Measurements from ENCODE around the gene TRMT2B. TPM values are rescaled to one million over a fixed set of nuclear protein-coding genes. Genes with fewer than 3 reads are reported as not detected.
"Not testable (repeated sequence)": the region's sequence is repeated elsewhere in the genome, so short reads cannot be mapped to it uniquely, and the experiment has no call there.

TRMT2B gene
- polyA plus RNA-seq, 1 experiment = 11.1 TPM

DNA sequence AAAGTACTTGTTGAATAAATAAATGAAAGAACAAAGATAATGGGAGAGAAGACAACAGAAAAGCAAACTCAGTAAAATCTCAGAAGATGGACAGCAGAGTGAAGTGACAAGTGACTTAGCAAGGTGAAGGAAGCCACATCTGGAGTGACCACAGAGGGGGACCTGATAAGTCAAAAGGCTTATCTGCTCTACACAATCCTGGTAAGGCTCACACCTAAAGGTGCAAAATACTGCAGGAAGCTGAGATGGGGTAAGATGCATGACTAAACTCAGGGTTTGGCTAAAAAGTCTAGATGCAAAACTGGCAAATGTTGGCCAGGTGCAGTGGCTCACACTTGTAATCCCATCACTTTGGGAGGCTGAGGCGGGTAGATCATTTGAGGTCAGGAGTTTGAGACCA lies 22.2 kb downstream of the TRMT2B start:
- TF ChIP-seq, protein P1, sequence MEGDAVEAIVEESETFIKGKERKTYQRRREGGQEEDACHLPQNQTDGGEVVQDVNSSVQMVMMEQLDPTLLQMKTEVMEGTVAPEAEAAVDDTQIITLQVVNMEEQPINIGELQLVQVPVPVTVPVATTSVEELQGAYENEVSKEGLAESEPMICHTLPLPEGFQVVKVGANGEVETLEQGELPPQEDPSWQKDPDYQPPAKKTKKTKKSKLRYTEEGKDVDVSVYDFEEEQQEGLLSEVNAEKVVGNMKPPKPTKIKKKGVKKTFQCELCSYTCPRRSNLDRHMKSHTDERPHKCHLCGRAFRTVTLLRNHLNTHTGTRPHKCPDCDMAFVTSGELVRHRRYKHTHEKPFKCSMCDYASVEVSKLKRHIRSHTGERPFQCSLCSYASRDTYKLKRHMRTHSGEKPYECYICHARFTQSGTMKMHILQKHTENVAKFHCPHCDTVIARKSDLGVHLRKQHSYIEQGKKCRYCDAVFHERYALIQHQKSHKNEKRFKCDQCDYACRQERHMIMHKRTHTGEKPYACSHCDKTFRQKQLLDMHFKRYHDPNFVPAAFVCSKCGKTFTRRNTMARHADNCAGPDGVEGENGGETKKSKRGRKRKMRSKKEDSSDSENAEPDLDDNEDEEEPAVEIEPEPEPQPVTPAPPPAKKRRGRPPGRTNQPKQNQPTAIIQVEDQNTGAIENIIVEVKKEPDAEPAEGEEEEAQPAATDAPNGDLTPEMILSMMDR (IDR thresholded peaks at IDR 0.05; ENCODE audit: insufficient read depth, low read depth, low read length) = no peak
- ChIA-PET CTCF (no interaction called here), POLR2A (no interaction called here)
- Histone ChIP-seq H3K4me3 (ENCODE audit: low read depth, low read length) (no peak overlapping the region), H3K27me3 (ENCODE audit: control insufficient read depth, insufficient read depth, low read length) (no peaks in the 10 kb centered on the region), H3K36me3 (ENCODE audit: control insufficient read depth, insufficient read depth, low read length) (no peaks in the 10 kb centered on the region)
- DNase-seq (ENCODE audit: low read depth) = no peak

DNA sequence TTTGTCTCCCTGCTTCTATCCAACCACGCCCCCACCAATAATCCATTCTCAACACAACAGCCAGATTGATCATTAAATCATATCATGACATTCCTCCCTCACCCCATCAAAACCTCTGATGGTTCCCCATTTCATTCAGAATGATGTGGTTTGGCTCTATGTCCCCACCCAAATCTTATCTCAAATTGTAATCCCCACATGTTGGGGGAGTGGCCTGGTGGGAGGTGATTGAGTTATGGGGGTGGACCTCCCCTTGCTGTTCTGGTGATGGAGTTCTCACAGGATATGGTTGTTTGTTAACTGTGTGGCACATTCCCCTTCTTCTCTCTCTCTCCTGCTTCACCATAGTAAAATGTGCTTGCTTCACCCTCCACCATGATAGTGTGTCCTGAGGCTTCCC lies 23.3 kb downstream of the TRMT2B start:
- H3K36me3 ChIP-seq (ENCODE audit: control insufficient read depth, insufficient read depth, low read length) = no peaks in the 10 kb centered on the region
- TF ChIP-seq, protein P1 (IDR thresholded peaks at IDR 0.05; ENCODE audit: insufficient read depth, low read depth, low read length) = no peak
- no peaks in the 10 kb centered on the region for H3K27me3 ChIP-seq (ENCODE audit: control insufficient read depth, insufficient read depth, low read length)
- CTCF ChIA-PET = no interaction called here
- POLR2A ChIA-PET = no interaction called here
- H3K4me3 ChIP-seq (ENCODE audit: low read depth, low read length) = no peak overlapping the region
- no peak for DNase-seq (ENCODE audit: low read depth)

DNA sequence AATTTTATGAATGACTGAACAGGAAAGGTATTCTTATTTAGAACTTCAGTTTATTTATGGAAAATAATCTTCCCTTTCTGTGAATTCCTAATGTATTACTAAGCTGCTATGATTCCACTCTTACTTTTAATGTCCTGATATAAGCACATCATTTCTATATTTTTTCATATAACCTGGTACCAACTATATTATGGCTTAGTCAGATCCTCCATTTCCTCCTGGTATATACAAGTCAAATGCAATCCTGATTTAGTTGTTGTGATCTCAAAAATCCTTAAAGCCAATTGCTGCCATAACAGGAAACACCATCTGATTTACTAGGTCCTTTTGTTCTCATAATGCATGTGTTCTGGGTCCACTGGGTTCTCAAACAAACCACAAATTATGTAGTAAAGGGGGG lies 26.8 kb downstream of the TRMT2B start:
- Histone ChIP-seq H3K36me3 (ENCODE audit: control insufficient read depth, insufficient read depth, low read length) (0 out of 2 replicates have a peak, but pooled peaks cover 1% of the 10 kb centered on the region), H3K4me3 (ENCODE audit: low read depth, low read length) (no peak overlapping the region)

DNA sequence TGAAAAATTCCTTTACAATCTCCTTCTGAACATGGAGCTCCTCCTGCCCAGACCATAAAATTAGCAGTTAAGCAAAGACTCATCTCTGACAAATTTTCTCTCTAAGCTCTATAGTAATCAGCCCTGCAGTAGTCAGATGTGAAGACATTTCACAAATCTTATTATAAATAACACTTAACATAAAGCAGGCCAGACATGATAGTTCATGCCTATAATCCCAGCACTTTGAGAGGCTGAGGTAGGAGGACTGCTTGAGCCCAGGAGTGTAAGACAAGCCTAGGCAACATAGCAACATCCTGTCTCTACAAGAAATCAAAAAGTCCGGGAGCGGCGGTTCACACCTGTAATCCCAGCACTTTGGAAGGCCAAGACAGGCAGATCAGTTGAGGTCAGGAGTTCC lies 29.9 kb downstream of the TRMT2B start:
- no peak overlapping the region for H3K4me3 ChIP-seq (ENCODE audit: low read depth, low read length)
- POLR2A ChIA-PET = no interaction called here
- H3K36me3 ChIP-seq (ENCODE audit: control insufficient read depth, insufficient read depth, low read length) = peaks cover 3% of the 10 kb centered on the region; the same call in 1 of the 2 replicates
- no peak for DNase-seq (ENCODE audit: low read depth)
- CTCF ChIA-PET = interaction anchor here (0.9 kb wide), 1 partner anchor 19 kb away, joined by 3 read pairs; no protein-coding TSS in a partner anchor
- no peaks in the 10 kb centered on the region for H3K27me3 ChIP-seq (ENCODE audit: control insufficient read depth, insufficient read depth, low read length)
- TF ChIP-seq, protein P1 (IDR thresholded peaks at IDR 0.05; ENCODE audit: insufficient read depth, low read depth, low read length) = no peak

More for the DNA sequence above, 26.8 kb downstream of the TRMT2B start:
- H3K27me3 ChIP-seq (ENCODE audit: control insufficient read depth, insufficient read depth, low read length) = no peaks in the 10 kb centered on the region
- TF ChIP-seq, protein P1 (IDR thresholded peaks at IDR 0.05; ENCODE audit: insufficient read depth, low read depth, low read length) = no peak
- no peak for DNase-seq (ENCODE audit: low read depth)
- ChIA-PET POLR2A (no interaction called here), CTCF (no interaction called here)

- H3K4me3 ChIP-seq (ENCODE audit: low read depth, low read length); CTCF ChIA-PET; H3K36me3 ChIP-seq (ENCODE audit: control insufficient read depth, insufficient read depth, low read length); POLR2A ChIA-PET; H3K27me3 ChIP-seq (ENCODE audit: control insufficient read depth, insufficient read depth, low read length); DNase-seq (ENCODE audit: low read depth): not testable (repeated sequence)
These were observed 39.9 kb downstream of the TRMT2B start for GRCh38 chrX:101012031-101012430.

DNA sequence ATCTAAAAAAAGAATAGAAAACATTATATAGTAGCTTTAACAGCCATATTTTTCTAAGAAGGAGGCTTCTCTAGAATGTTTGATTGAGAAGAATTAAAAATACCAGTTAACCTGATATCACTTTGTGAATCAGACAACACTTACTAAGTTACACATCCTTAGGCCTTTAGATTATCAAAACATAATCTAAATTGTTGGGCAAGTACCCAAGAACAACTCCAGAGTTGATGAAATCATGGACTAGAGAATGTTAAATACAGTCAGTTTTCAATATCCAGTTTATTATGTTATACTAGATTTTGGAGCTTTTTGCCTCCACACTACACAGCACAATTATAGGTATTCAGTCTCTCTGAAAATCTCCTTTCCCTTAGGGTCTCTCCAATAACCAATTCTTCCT lies 42.8 kb downstream of the TRMT2B start:
- Histone ChIP-seq H3K27me3 (ENCODE audit: control insufficient read depth, insufficient read depth, low read length) (no peaks in the 10 kb centered on the region), H3K36me3 (ENCODE audit: control insufficient read depth, insufficient read depth, low read length) (no peaks in the 10 kb centered on the region), H3K4me3 (ENCODE audit: low read depth, low read length) (no peak overlapping the region)
- ChIA-PET POLR2A (no interaction called here), CTCF (interaction anchor here (1.5 kb wide), 1 partner anchor 10 kb away, joined by 4 read pairs; no protein-coding TSS in a partner anchor)
- DNase-seq (ENCODE audit: low read depth) = no peak
- TF ChIP-seq, protein P1 (IDR thresholded peaks at IDR 0.05; ENCODE audit: insufficient read depth, low read depth, low read length) = no peak

Data from BJ (cell line).